ENCODE results near the gene PRSS50. TPM values are rescaled to one million over a fixed set of nuclear protein-coding genes. Genes with fewer than 3 reads are reported as not detected.
"Not testable (repeated sequence)": the region's sequence is repeated elsewhere in the genome, so short reads cannot be mapped to it uniquely, and the experiment has no call there.

PRSS50 gene
- total RNA-seq, 1 experiment from 2014 or later: not detected

GRCh38 chr3:46756642-46757041 is 39.0 kb upstream of the PRSS50 start:
- CTCF ChIA-PET: no interaction called here
- Mint-ChIP-seq H3K27ac (ENCODE audit: unreplicated experiment) (no peak overlapping the region), H3K27me3 (ENCODE audit: unreplicated experiment) (peaks cover 12% of the 10 kb centered on the region), H3K4me1 (ENCODE audit: low read depth, unreplicated experiment) (no peaks in the 10 kb centered on the region), H3K4me3 (ENCODE audit: low read depth, unreplicated experiment) (no peak overlapping the region), H3K9me3 (ENCODE audit: low read depth, unreplicated experiment) (no peaks in the 10 kb centered on the region), H3K36me3 (ENCODE audit: insufficient read depth, unreplicated experiment) (no peaks in the 10 kb centered on the region)
- intact Hi-C loops (cut with micrococcal nuclease; ENCODE audit: unreplicated experiment): no loop called here
- no peak for TF ChIP-seq CTCF (IDR thresholded peaks at IDR 0.05; ENCODE audit: unreplicated experiment)
- DNase-seq: no peak
- no TSS peak for BruUV-seq (replicated peaks)

- Mint-ChIP-seq H3K36me3 (ENCODE audit: insufficient read depth, unreplicated experiment) (no peaks in the 10 kb centered on the region), H3K27ac (ENCODE audit: unreplicated experiment) (no peak overlapping the region), H3K4me1 (ENCODE audit: low read depth, unreplicated experiment) (no peaks in the 10 kb centered on the region), H3K4me3 (ENCODE audit: low read depth, unreplicated experiment) (no peak overlapping the region), H3K27me3 (ENCODE audit: unreplicated experiment) (peaks cover 15% of the 10 kb centered on the region), H3K9me3 (ENCODE audit: low read depth, unreplicated experiment) (no peaks in the 10 kb centered on the region)
- TF ChIP-seq CTCF (IDR thresholded peaks at IDR 0.05; ENCODE audit: unreplicated experiment): no peak
- intact Hi-C loops (cut with micrococcal nuclease; ENCODE audit: unreplicated experiment): no loop called here
- BruUV-seq (replicated peaks): no TSS peak
- CTCF ChIA-PET: no interaction called here
- DNase-seq: no peak
These were observed 38.0 kb upstream of the PRSS50 start for GRCh38 chr3:46755646-46756045.

- BruUV-seq (replicated peaks); H3K36me3 Mint-ChIP-seq (ENCODE audit: insufficient read depth, unreplicated experiment); H3K4me3 Mint-ChIP-seq (ENCODE audit: low read depth, unreplicated experiment); intact Hi-C loops (cut with micrococcal nuclease; ENCODE audit: unreplicated experiment); H3K9me3 Mint-ChIP-seq (ENCODE audit: low read depth, unreplicated experiment); DNase-seq; H3K4me1 Mint-ChIP-seq (ENCODE audit: low read depth, unreplicated experiment); CTCF ChIA-PET; H3K27ac Mint-ChIP-seq (ENCODE audit: unreplicated experiment): not testable (repeated sequence)
- peaks cover 40% of the 10 kb centered on the region for H3K27me3 Mint-ChIP-seq (ENCODE audit: unreplicated experiment)
These were observed 35.5 kb upstream of the PRSS50 start for GRCh38 chr3:46753127-46753526.

- BruUV-seq (replicated peaks): no TSS peak
- Mint-ChIP-seq H3K27me3 (ENCODE audit: unreplicated experiment) (peaks cover 57% of the 10 kb centered on the region), H3K4me1 (ENCODE audit: low read depth, unreplicated experiment) (no peaks in the 10 kb centered on the region), H3K36me3 (ENCODE audit: insufficient read depth, unreplicated experiment) (peaks cover 3% of the 10 kb centered on the region), H3K4me3 (ENCODE audit: low read depth, unreplicated experiment) (no peak overlapping the region), H3K27ac (ENCODE audit: unreplicated experiment) (no peak overlapping the region), H3K9me3 (ENCODE audit: low read depth, unreplicated experiment) (no peaks in the 10 kb centered on the region)
- DNase-seq: no peak
- CTCF ChIA-PET: no interaction called here
- no peak for TF ChIP-seq CTCF (IDR thresholded peaks at IDR 0.05; ENCODE audit: unreplicated experiment)
- intact Hi-C loops (cut with micrococcal nuclease; ENCODE audit: unreplicated experiment): no loop called here
These were observed 32.9 kb upstream of the PRSS50 start for GRCh38 chr3:46750555-46751038.

GRCh38 chr3:46749129-46749528 is 31.5 kb upstream of the PRSS50 start:
- Mint-ChIP-seq H3K4me1 (ENCODE audit: low read depth, unreplicated experiment) (no peaks in the 10 kb centered on the region), H3K27ac (ENCODE audit: unreplicated experiment) (no peak overlapping the region), H3K27me3 (ENCODE audit: unreplicated experiment) (peaks cover 46% of the 10 kb centered on the region), H3K36me3 (ENCODE audit: insufficient read depth, unreplicated experiment) (peaks cover 3% of the 10 kb centered on the region), H3K9me3 (ENCODE audit: low read depth, unreplicated experiment) (no peaks in the 10 kb centered on the region), H3K4me3 (ENCODE audit: low read depth, unreplicated experiment) (no peak overlapping the region)
- no TSS peak for BruUV-seq (replicated peaks)
- DNase-seq: no peak
- intact Hi-C loops (cut with micrococcal nuclease; ENCODE audit: unreplicated experiment): no loop called here
- CTCF ChIA-PET: no interaction called here
- no peak for TF ChIP-seq CTCF (IDR thresholded peaks at IDR 0.05; ENCODE audit: unreplicated experiment)

All from Calu3 (cell line).